Measurements from ENCODE around the gene CEP44.

DNA sequence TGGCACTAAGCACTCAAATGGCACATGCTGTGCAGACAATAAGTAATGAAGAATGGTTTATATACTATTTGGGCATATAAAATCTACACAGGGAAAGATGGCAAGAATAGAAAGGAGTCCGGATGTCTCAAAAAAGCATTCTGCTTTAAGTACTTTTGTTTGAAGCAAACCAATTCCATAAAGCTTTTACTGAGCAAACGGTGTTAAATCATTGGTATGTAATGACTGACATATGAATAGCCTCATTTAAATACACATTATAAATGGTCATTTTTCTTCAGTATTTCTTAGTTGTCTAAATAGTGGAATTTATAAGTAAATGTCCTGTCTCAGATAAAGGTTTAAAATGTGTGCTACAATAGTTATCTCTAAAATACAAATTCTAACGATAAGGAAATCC is 6.3 kb upstream of the CEP44 start:
- TF ChIP-seq, protein P1, sequence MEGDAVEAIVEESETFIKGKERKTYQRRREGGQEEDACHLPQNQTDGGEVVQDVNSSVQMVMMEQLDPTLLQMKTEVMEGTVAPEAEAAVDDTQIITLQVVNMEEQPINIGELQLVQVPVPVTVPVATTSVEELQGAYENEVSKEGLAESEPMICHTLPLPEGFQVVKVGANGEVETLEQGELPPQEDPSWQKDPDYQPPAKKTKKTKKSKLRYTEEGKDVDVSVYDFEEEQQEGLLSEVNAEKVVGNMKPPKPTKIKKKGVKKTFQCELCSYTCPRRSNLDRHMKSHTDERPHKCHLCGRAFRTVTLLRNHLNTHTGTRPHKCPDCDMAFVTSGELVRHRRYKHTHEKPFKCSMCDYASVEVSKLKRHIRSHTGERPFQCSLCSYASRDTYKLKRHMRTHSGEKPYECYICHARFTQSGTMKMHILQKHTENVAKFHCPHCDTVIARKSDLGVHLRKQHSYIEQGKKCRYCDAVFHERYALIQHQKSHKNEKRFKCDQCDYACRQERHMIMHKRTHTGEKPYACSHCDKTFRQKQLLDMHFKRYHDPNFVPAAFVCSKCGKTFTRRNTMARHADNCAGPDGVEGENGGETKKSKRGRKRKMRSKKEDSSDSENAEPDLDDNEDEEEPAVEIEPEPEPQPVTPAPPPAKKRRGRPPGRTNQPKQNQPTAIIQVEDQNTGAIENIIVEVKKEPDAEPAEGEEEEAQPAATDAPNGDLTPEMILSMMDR (IDR thresholded peaks at IDR 0.05; ENCODE audit: insufficient read depth, low read depth, low read length) = no peak
- TF ChIP-seq EZH2 (IDR thresholded peaks at IDR 0.05; ENCODE audit: insufficient read depth, low read length) = no peak
